HepG2 (cell line): ENCODE results near the gene COMP. TPM values are rescaled to one million over a fixed set of nuclear protein-coding genes. Genes with fewer than 3 reads are reported as not detected.

Source experiments
- HDAC2 ChIP-seq: sonication (generic); formaldehyde crosslinking; IDR thresholded peaks from 2 replicates; pipeline ENCODE4 v1.4.0; 2020; ENCODE audit warnings: missing genetic modification reagents
- KAT2B ChIP-seq: fragments of 150-350 bp; IDR thresholded peaks from 2 replicates; pipeline ENCODE4 v1.6.1; 2014; ENCODE audit warnings: low read depth, low read length, borderline replicate concordance
- KMT2A ChIP-seq: sonication (generic); formaldehyde crosslinking; IDR thresholded peaks from 2 replicates; pipeline ENCODE4 v1.4.0; 2020; ENCODE audit warnings: missing genetic modification reagents
- NAIF1 ChIP-seq: sonication (generic); formaldehyde crosslinking; IDR thresholded peaks from 2 replicates; pipeline ENCODE4 v1.5.0; 2020; ENCODE audit warnings: mild to moderate bottlenecking, missing genetic modification reagents, borderline replicate concordance
- PCBP1 ChIP-seq: fragments of 200-400 bp; formaldehyde crosslinking; IDR thresholded peaks from 2 replicates; pipeline ENCODE4 v1.6.1; 2017; ENCODE audit warnings: mild to moderate bottlenecking, low read depth, low read length, borderline replicate concordance
- PPARG ChIP-seq: conservative IDR thresholded peaks from 2 replicates; pipeline ENCODE4 v1.6.1; 2016; ENCODE audit warnings: missing biosample characterization, missing genetic modification reagents
- RNF2 ChIP-seq: fragments of 450-650 bp; conservative IDR thresholded peaks from 2 replicates; pipeline ENCODE4 v1.6.1; 2016; ENCODE audit warnings: low read depth
- SRSF4 ChIP-seq: fragments of 200-400 bp; formaldehyde crosslinking; IDR thresholded peaks from one replicate; pipeline ENCODE4 v1.6.1; 2018; ENCODE audit warnings: mild to moderate bottlenecking, low read depth, low read length, moderate library complexity; ENCODE audit not compliant: poor library complexity, severe bottlenecking
- ZFP36L1 ChIP-seq: sonication (generic); formaldehyde crosslinking; IDR thresholded peaks from 2 replicates; pipeline ENCODE4 v1.8.0; 2022; ENCODE audit warnings: mild to moderate bottlenecking, missing genetic modification reagents, moderate library complexity
- ZMYM3 ChIP-seq: sonication (generic); formaldehyde crosslinking; IDR thresholded peaks from 2 replicates; pipeline ENCODE4 v1.5.1; 2020; ENCODE audit warnings: mild to moderate bottlenecking, missing genetic modification reagents
- ZNF343 ChIP-seq: sonication (generic); formaldehyde crosslinking; IDR thresholded peaks from 2 replicates; pipeline ENCODE4 v1.4.0; 2020; ENCODE audit warnings: mild to moderate bottlenecking, missing genetic modification reagents
- ZNF780A ChIP-seq: sonication (generic); formaldehyde crosslinking; IDR thresholded peaks from 2 replicates; pipeline ENCODE4 v1.8.0; 2022; ENCODE audit warnings: mild to moderate bottlenecking, missing genetic modification reagents, moderate library complexity
- ZSCAN25 ChIP-seq: sonication (generic); formaldehyde crosslinking; IDR thresholded peaks from 2 replicates; pipeline ENCODE4 v1.8.0; 2022; ENCODE audit warnings: mild to moderate bottlenecking, missing genetic modification reagents
- polyA plus RNA-seq, 8 experiments: library from polyadenylated mRNA; depleted of rRNA in 3 of 8; stranded (reverse) in 7 of 8; unstranded in 1 of 8; fragments of >200 nt; fragmentation: Illumina TruSeq in 4 of 8; extraction: Trizol in 4 of 8; gene quantifications; 2 replicates each; pipeline versions ENCODE4 v1.2.1 to v1.2.3, GENCODE V29; 2011 to 2016; ENCODE audit warnings: low read depth in 4 of 8, missing spikeins in 1 of 8, mixed read lengths in 1 of 8; ENCODE audit not compliant: insufficient read depth in 1 of 8
- total RNA-seq, 5 experiments: library from RNA; depleted of rRNA; stranded (reverse); fragments of >200 nt; fragmentation: Illumina TruSeq; extraction: Trizol; gene quantifications; 2 replicates each; pipeline ENCODE4 v1.2.3, GENCODE V29; 2016; ENCODE audit warnings: low read depth in 1 of 5
- TF ChIP-seq, protein P1 (sequence below): sonication (generic); formaldehyde crosslinking; IDR thresholded peaks from 2 replicates; pipeline ENCODE4 v1.9.0; 2021; ENCODE audit warnings: mild to moderate bottlenecking, missing genetic modification reagents
- TF ChIP-seq, protein P2 (sequence below): fragments of 450-650 bp; IDR thresholded peaks from 2 replicates; pipeline ENCODE4 v1.6.1; 2016
- TF ChIP-seq, protein P3 (sequence below): sonication (generic); formaldehyde crosslinking; IDR thresholded peaks from 2 replicates; pipeline ENCODE4 v1.5.0; 2020; ENCODE audit warnings: missing genetic modification reagents
- TF ChIP-seq, protein P4 (sequence below): sonication (generic); formaldehyde crosslinking; IDR thresholded peaks from 2 replicates; pipeline ENCODE4 v1.4.0; 2020; ENCODE audit warnings: mild to moderate bottlenecking, missing genetic modification reagents

The COMP gene
- total and polyA plus RNA-seq, 2 of the 13 experiments (the other 11 are each of a cell fraction or from before 2014, with no cell fraction given), result 0.04 to 0.13 TPM

DNA sequence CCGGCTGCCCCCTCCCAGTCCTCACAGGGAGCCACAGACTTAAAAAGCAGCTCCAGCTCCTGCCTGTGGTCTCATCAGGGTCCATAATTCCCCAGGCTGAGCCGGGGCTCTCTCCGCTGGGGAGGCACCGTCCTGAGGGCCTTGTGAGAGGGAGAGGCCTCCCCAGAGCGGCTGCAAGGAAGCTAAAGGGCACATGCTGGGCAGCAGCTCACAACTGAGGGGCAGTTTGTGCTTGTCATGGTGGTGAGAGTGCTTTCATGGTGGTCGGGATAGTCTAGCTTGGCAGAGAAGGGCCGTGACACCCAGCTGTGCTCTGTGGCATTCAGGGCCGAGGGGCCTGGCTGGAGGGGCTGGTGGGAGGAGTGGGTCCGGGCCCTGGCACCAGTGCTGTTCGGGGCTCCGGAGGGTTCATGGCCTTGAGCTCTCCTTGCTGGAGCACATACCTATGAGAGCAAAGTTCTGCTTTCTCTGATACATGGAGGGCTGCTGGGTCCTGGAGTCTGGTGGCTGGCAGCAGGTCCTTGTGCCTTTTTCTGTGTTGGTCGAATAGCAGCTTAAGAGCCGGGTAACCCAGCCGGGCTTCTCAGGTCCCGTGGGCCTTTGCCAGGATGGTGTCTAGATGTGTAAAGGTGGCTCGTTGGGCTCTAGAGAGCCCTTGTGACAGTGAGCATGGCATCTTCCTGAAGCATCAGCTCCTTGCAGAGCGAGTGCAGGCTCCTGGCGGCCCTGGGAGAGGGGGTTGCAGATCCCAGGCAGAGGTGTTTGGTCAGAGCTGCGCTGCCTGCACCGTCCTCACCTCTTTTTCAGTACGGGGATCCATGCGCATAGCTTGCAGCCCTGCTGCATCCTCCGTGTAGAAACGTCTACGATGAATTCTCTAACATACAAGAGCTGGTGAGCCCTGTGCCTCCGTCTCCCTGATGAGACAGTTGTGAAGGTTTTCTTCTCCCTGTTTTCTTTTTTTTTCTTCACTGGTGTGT is 49.5 kb upstream of the COMP start (continued):
- TF ChIP-seq, protein P1, sequence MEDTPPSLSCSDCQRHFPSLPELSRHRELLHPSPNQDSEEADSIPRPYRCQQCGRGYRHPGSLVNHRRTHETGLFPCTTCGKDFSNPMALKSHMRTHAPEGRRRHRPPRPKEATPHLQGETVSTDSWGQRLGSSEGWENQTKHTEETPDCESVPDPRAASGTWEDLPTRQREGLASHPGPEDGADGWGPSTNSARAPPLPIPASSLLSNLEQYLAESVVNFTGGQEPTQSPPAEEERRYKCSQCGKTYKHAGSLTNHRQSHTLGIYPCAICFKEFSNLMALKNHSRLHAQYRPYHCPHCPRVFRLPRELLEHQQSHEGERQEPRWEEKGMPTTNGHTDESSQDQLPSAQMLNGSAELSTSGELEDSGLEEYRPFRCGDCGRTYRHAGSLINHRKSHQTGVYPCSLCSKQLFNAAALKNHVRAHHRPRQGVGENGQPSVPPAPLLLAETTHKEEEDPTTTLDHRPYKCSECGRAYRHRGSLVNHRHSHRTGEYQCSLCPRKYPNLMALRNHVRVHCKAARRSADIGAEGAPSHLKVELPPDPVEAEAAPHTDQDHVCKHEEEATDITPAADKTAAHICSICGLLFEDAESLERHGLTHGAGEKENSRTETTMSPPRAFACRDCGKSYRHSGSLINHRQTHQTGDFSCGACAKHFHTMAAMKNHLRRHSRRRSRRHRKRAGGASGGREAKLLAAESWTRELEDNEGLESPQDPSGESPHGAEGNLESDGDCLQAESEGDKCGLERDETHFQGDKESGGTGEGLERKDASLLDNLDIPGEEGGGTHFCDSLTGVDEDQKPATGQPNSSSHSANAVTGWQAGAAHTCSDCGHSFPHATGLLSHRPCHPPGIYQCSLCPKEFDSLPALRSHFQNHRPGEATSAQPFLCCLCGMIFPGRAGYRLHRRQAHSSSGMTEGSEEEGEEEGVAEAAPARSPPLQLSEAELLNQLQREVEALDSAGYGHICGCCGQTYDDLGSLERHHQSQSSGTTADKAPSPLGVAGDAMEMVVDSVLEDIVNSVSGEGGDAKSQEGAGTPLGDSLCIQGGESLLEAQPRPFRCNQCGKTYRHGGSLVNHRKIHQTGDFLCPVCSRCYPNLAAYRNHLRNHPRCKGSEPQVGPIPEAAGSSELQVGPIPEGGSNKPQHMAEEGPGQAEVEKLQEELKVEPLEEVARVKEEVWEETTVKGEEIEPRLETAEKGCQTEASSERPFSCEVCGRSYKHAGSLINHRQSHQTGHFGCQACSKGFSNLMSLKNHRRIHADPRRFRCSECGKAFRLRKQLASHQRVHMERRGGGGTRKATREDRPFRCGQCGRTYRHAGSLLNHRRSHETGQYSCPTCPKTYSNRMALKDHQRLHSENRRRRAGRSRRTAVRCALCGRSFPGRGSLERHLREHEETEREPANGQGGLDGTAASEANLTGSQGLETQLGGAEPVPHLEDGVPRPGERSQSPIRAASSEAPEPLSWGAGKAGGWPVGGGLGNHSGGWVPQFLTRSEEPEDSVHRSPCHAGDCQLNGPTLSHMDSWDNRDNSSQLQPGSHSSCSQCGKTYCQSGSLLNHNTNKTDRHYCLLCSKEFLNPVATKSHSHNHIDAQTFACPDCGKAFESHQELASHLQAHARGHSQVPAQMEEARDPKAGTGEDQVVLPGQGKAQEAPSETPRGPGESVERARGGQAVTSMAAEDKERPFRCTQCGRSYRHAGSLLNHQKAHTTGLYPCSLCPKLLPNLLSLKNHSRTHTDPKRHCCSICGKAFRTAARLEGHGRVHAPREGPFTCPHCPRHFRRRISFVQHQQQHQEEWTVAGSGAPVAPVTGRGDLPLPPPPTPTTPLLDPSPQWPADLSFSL, result no peak
- TF ChIP-seq ZSCAN25 (CRISPR knock-in tag) (no peak; the same call in 1 of the 2 replicates), ZMYM3 (CRISPR knock-in tag) (no peak), NAIF1 (no peak), ZNF343 (no peak), ZNF780A (no peak), PPARG (CRISPR knock-in tag) (no peak), PCBP1 (no peak), HDAC2 (peak; percentile 22; the same call in 1 of the 2 replicates), RNF2 (no peak), ZFP36L1 (no peak), KAT2B (no peak), SRSF4 (no peak), KMT2A (CRISPR knock-in tag) (no peak)
- TF ChIP-seq, protein P2, sequence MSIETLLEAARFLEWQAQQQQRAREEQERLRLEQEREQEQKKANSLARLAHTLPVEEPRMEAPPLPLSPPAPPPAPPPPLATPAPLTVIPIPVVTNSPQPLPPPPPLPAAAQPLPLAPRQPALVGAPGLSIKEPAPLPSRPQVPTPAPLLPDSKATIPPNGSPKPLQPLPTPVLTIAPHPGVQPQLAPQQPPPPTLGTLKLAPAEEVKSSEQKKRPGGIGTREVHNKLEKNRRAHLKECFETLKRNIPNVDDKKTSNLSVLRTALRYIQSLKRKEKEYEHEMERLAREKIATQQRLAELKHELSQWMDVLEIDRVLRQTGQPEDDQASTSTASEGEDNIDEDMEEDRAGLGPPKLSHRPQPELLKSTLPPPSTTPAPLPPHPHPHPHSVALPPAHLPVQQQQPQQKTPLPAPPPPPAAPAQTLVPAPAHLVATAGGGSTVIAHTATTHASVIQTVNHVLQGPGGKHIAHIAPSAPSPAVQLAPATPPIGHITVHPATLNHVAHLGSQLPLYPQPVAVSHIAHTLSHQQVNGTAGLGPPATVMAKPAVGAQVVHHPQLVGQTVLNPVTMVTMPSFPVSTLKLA, result no peak
- TF ChIP-seq, protein P3, sequence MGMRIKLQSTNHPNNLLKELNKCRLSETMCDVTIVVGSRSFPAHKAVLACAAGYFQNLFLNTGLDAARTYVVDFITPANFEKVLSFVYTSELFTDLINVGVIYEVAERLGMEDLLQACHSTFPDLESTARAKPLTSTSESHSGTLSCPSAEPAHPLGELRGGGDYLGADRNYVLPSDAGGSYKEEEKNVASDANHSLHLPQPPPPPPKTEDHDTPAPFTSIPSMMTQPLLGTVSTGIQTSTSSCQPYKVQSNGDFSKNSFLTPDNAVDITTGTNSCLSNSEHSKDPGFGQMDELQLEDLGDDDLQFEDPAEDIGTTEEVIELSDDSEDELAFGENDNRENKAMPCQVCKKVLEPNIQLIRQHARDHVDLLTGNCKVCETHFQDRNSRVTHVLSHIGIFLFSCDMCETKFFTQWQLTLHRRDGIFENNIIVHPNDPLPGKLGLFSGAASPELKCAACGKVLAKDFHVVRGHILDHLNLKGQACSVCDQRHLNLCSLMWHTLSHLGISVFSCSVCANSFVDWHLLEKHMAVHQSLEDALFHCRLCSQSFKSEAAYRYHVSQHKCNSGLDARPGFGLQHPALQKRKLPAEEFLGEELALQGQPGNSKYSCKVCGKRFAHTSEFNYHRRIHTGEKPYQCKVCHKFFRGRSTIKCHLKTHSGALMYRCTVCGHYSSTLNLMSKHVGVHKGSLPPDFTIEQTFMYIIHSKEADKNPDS, result no peak
- TF ChIP-seq, protein P4, sequence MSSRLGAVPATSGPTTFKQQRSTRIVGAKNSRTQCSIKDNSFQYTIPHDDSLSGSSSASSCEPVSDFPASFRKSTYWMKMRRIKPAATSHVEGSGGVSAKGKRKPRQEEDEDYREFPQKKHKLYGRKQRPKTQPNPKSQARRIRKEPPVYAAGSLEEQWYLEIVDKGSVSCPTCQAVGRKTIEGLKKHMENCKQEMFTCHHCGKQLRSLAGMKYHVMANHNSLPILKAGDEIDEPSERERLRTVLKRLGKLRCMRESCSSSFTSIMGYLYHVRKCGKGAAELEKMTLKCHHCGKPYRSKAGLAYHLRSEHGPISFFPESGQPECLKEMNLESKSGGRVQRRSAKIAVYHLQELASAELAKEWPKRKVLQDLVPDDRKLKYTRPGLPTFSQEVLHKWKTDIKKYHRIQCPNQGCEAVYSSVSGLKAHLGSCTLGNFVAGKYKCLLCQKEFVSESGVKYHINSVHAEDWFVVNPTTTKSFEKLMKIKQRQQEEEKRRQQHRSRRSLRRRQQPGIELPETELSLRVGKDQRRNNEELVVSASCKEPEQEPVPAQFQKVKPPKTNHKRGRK (CRISPR knock-in tag), result no peak
